22Rv1 (cell line): ENCODE data around the gene MYL5.

Experiments
- H3K27ac ChIP-seq: fragments of 450-650 bp; 2 replicates; pipeline ENCODE4 v1.5.1; 2017
- CTCF ChIP-seq: fragments of 450-650 bp; IDR thresholded peaks from 2 replicates; pipeline ENCODE4 v1.5.1; 2017; ENCODE audit warnings: mild to moderate bottlenecking
- ZFX ChIP-seq: fragments of 450-650 bp; IDR thresholded peaks from 2 replicates; pipeline ENCODE4 v1.6.1; 2017; ENCODE audit warnings: antibody characterized with exemption, borderline replicate concordance

The MYL5 gene

GRCh38 chr4:673349-674091 lies 822 bp upstream of the MYL5 start:
- peak overlapping the region; percentile 86 for H3K27ac ChIP-seq
- TF ChIP-seq ZFX, result no peak
- TF ChIP-seq CTCF, result no peak

- no peak for TF ChIP-seq CTCF
- TF ChIP-seq ZFX, result no peak
- H3K27ac ChIP-seq, result peak overlapping the region; percentile 86
Observed at GRCh38 chr4:675036-675882, 917 bp downstream of the MYL5 start.

GRCh38 chr4:675980-676870 lies 1.9 kb downstream of the MYL5 start:
- H3K27ac ChIP-seq, result peak overlapping the region; percentile 86
- TF ChIP-seq ZFX, result no peak
- no peak for TF ChIP-seq CTCF

- no peak for TF ChIP-seq ZFX
- TF ChIP-seq CTCF, result no peak
- peak overlapping the region; percentile 86 for H3K27ac ChIP-seq
Observed at GRCh38 chr4:676871-677235, 2.5 kb downstream of the MYL5 start.

- H3K27ac ChIP-seq, result peak overlapping the region; percentile 86
- TF ChIP-seq ZFX (no peak), CTCF (no peak)
Observed at GRCh38 chr4:677431-678293, 3.3 kb downstream of the MYL5 start.

- no peak for TF ChIP-seq CTCF
- no peak for TF ChIP-seq ZFX
- peak overlapping the region; percentile 86 for H3K27ac ChIP-seq
Observed at GRCh38 chr4:678331-679103, 4.2 kb downstream of the MYL5 start.
